CD4-positive, alpha-beta memory T cell (primary cell): ENCODE data around the gene CAVIN1. TPM values are rescaled to one million over a fixed set of nuclear protein-coding genes. Genes with fewer than 3 reads are reported as not detected.

Experiments used
- CTCF ChIA-PET: fragments of 350-600 bp; sonication (Branson Sonifier 250); formaldehyde crosslinking; loops from one replicate; lab custom pipeline; 2021; ENCODE audit warnings: inconsistent platforms; ENCODE audit not compliant: partially characterized antibody; lab: Charles Lee
- POLR2A ChIA-PET: fragments of 350-600 bp; sonication (Branson Sonifier 250); formaldehyde crosslinking; loops from one replicate; lab custom pipeline; 2021; ENCODE audit not compliant: partially characterized antibody; lab: Charles Lee
- DNase-seq, 5 donors: peaks; one replicate each; pipeline versions ENCODE4 v3.0.0 to v3.0.0-alpha.2; 2020 to 2022; ENCODE audit warnings: mixed read lengths in 1 of 5
- H3K27ac ChIP-seq: one replicate; pipeline ENCODE4 v1.7.0; 2013; ENCODE audit warnings: low read depth, low read length
- H3K27me3 ChIP-seq: 2 replicates; pipeline ENCODE4 v1.7.0; 2013; ENCODE audit warnings: mild to moderate bottlenecking, low read length, moderate library complexity; ENCODE audit not compliant: insufficient read depth
- H3K36me3 ChIP-seq: 2 replicates; pipeline ENCODE4 v1.7.0; 2013; ENCODE audit warnings: mild to moderate bottlenecking, low read length, moderate library complexity; ENCODE audit not compliant: insufficient read depth
- H3K4me1 ChIP-seq: 2 replicates; pipeline ENCODE4 v1.7.0; 2013; ENCODE audit warnings: mild to moderate bottlenecking, low read length, moderate library complexity; ENCODE audit not compliant: insufficient read depth
- H3K4me3 ChIP-seq, 2 donors: one replicate each; pipeline ENCODE4 v1.7.0; 2013; ENCODE audit warnings: low read length in 2 of 2, mild to moderate bottlenecking in 1 of 2
- H3K9me3 ChIP-seq, 2 donors: one replicate each; pipeline ENCODE4 v1.7.0; 2013; ENCODE audit warnings: low read length in 2 of 2, control low read depth in 1 of 2; ENCODE audit not compliant: control insufficient read depth in 1 of 2
- H3K27ac Mint-ChIP-seq, 7 donors: one replicate each; pipeline ENCODE4 v1.8.0; 2020 to 2021; ENCODE audit warnings: mixed read lengths in 7 of 7, mild to moderate bottlenecking in 6 of 7, inconsistent platforms in 3 of 7, moderate library complexity in 3 of 7
- H3K27me3 Mint-ChIP-seq, 2 donors: one replicate each; pipeline ENCODE4 v1.8.0; 2020 to 2021; ENCODE audit warnings: mixed read lengths in 2 of 2
- H3K36me3 Mint-ChIP-seq, 2 donors: one replicate each; pipeline ENCODE4 v1.8.0; 2020 to 2021; ENCODE audit warnings: mixed read lengths in 2 of 2, inconsistent platforms in 1 of 2, mild to moderate bottlenecking in 1 of 2
- H3K4me1 Mint-ChIP-seq, 4 donors: one replicate each; pipeline ENCODE4 v1.8.0; 2020 to 2021; ENCODE audit warnings: mixed read lengths in 4 of 4, mild to moderate bottlenecking in 1 of 4
- H3K4me3 Mint-ChIP-seq, 8 donors: one replicate each; pipeline ENCODE4 v1.8.0; 2020 to 2021; ENCODE audit warnings: mixed read lengths in 8 of 8, mild to moderate bottlenecking in 7 of 8, moderate library complexity in 6 of 8, inconsistent platforms in 3 of 8
- H3K9me3 Mint-ChIP-seq, 8 donors: one replicate each; pipeline ENCODE4 v1.8.0; 2020 to 2021; ENCODE audit warnings: mixed read lengths in 8 of 8, mild to moderate bottlenecking in 5 of 8, inconsistent platforms in 3 of 8, moderate library complexity in 1 of 8
- intact Hi-C: fragments of 100-400 bp; cut with micrococcal nuclease; formaldehyde crosslinking; loops from one replicate; pipeline ENCODE4 v1.15.1; 2023
- polyA plus RNA-seq, 2 donors: library from polyadenylated mRNA; unstranded; fragments of 300-500 nt; fragmentation: Illumina TruSeq; gene quantifications; one replicate each; pipeline ENCODE4 v1.2.3, GENCODE V29; 2021
- total RNA-seq, 2 experiments: library from RNA; stranded (reverse); gene quantifications; one replicate each; pipeline ENCODE4 v1.2.3, GENCODE V29; 2021

The CAVIN1 gene
- total and polyA plus RNA-seq, 4 experiments from 2014 or later: 0.52 to 1.5 (median 0.61) TPM; not detected in 1

- no peaks in the 10 kb centered on the region for H3K9me3 Mint-ChIP-seq
- Histone ChIP-seq H3K36me3 (no peaks in the 10 kb centered on the region), H3K27me3 (no peaks in the 10 kb centered on the region), H3K27ac (no peak overlapping the region), H3K4me3 (no peak overlapping the region), H3K4me1 (peaks cover 67% of the 10 kb centered on the region), H3K9me3 (no peaks in the 10 kb centered on the region)
- intact Hi-C loops: loop anchor here (10.0 kb wide), 1 partner anchor 697 kb away; the partner anchor contains the start of gene EIF1
- ChIA-PET CTCF (no interaction called here), POLR2A (no interaction called here)
- H3K27me3 Mint-ChIP-seq: no peaks in the 10 kb centered on the region
- peaks cover 44 to 83% (median 67%) of the 10 kb centered on the region in 4 donors for H3K4me1 Mint-ChIP-seq
- H3K27ac Mint-ChIP-seq: peak overlapping the region in 4 of 7 donors; percentile 40 to 76 (median 66)
- H3K4me3 Mint-ChIP-seq: peak overlapping the region in 2 of 8 donors; percentile 9 to 43
- no peak for DNase-seq
- H3K36me3 Mint-ChIP-seq: peaks cover 4 to 19% of the 10 kb centered on the region in 2 donors
These were observed 41.2 kb downstream of the CAVIN1 start for GRCh38 chr17:42381898-42382297.

DNA sequence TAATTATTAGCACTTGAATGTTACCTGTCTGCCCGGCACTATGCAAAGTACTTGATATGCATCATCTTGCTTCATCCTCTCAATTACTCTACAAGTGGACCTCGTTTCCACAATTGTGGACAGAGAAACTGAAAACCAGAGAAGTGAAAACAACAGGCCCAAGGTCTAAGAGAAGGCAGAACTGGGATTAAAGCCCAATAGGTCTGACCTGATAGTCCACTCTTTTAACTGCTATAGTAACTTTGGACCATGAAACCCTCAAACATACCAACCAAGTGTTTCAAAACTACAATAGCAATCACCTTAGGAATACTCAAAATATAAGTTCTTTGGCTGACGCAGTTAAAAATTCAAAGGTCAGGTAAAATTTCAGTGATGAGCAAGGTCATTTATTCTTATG is 42.1 kb downstream of the CAVIN1 start:
- no peak for DNase-seq
- Mint-ChIP-seq H3K36me3 (peaks cover 4 to 16% of the 10 kb centered on the region in 2 donors), H3K27ac (peak overlapping the region in 2 of 7 donors; percentile 1 to 43), H3K27me3 (no peaks in the 10 kb centered on the region), H3K4me1 (peaks cover 38 to 78% (median 59%) of the 10 kb centered on the region in 4 donors), H3K9me3 (no peaks in the 10 kb centered on the region), H3K4me3 (peak overlapping the region in 1 of 8 donors; percentile 4)
- Histone ChIP-seq H3K27me3 (no peaks in the 10 kb centered on the region), H3K27ac (no peak overlapping the region), H3K36me3 (no peaks in the 10 kb centered on the region), H3K4me1 (peaks cover 61% of the 10 kb centered on the region), H3K9me3 (no peaks in the 10 kb centered on the region), H3K4me3 (no peak overlapping the region)
- CTCF ChIA-PET: no interaction called here
- POLR2A ChIA-PET: interaction anchor here (3.8 kb wide), 1 partner anchor 8 kb away, joined by 36 read pairs; the partner anchor contains the start of gene STAT3
- intact Hi-C loops: loop anchor here (10.0 kb wide), 1 partner anchor 696 kb away; the partner anchor contains the start of gene EIF1

- Mint-ChIP-seq H3K27ac (peak overlapping the region; percentile 67 to 91 (median 86)), H3K4me1 (peaks cover 38 to 79% (median 59%) of the 10 kb centered on the region in 4 donors), H3K9me3 (no peaks in the 10 kb centered on the region), H3K36me3 (peaks cover 4 to 15% of the 10 kb centered on the region in 2 donors), H3K4me3 (peak overlapping the region; percentile 79 to 91 (median 85)), H3K27me3 (no peaks in the 10 kb centered on the region)
- Histone ChIP-seq H3K27me3 (no peaks in the 10 kb centered on the region), H3K4me1 (peaks cover 44% of the 10 kb centered on the region), H3K36me3 (no peaks in the 10 kb centered on the region), H3K4me3 (peak overlapping the region in 1 of 2 donors; percentile 20), H3K9me3 (no peaks in the 10 kb centered on the region), H3K27ac (peak overlapping the region; percentile 28)
- POLR2A ChIA-PET: interaction anchor here (0.8 to 3.8 kb wide), 3 partner anchors 8 to 13 kb away, joined by 3 to 36 read pairs (median 3); partner anchors contain the start of gene STAT3
- CTCF ChIA-PET: interaction anchor here (0.6 to 1.2 kb wide), 3 partner anchors 27 to 67 kb away, joined by 3 to 4 read pairs (median 3); no protein-coding TSS in a partner anchor
- DNase-seq: peak in 1 of 5 donors; percentile 18
- intact Hi-C loops: no loop called here
These were observed 44.0 kb downstream of the CAVIN1 start for GRCh38 chr17:42378959-42379594.

DNA sequence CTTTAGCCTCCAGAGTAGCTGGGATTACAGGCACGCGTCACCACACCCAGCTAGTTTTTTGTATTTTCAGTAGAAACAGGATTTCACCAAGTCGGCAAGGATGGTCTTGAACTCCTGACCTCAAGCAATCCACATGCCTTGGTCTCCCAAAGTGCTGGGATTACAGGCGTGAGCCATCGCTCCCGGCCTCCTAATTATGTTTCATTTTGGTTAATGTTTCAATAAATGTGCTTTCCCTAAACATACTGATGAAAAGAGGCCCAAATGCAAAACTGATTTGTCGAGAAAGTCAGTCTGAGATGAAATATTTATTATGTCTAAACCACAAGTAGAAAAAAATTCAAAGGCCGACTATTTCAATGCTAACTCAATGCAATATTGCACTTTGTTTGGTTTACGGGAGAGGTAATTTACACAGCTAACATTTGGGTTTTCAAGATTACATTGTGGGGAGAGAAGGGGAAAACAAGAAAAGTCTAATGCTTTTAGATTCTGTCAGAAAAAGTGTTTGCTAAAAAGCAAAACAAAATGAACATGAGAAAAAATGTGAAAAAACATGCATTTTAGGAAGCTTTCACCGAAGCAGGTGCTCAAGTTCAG is 44.6 kb downstream of the CAVIN1 start:
- POLR2A ChIA-PET: interaction anchor here (0.8 to 3.8 kb wide), 4 partner anchors 9 to 18 kb away, joined by 3 to 36 read pairs (median 3); partner anchors contain the start of gene STAT3
- Mint-ChIP-seq H3K27me3 (no peaks in the 10 kb centered on the region), H3K27ac (peak overlapping the region in 6 of 7 donors; percentile 30 to 91 (median 86)), H3K36me3 (peaks cover 4 to 13% of the 10 kb centered on the region in 2 donors), H3K4me1 (peaks cover 36 to 75% (median 59%) of the 10 kb centered on the region in 4 donors), H3K4me3 (peak overlapping the region; percentile 79 to 91 (median 85)), H3K9me3 (no peaks in the 10 kb centered on the region)
- peaks cover 41% of the 10 kb centered on the region for H3K4me1 ChIP-seq
- intact Hi-C loops: no loop called here
- no peaks in the 10 kb centered on the region for H3K9me3 ChIP-seq
- peak overlapping the region; percentile 28 for H3K27ac ChIP-seq
- H3K36me3 ChIP-seq: no peaks in the 10 kb centered on the region
- no peak for DNase-seq
- peak overlapping the region in 1 of 2 donors; percentile 20 for H3K4me3 ChIP-seq
- CTCF ChIA-PET: interaction anchor here (0.7 to 1.4 kb wide), 5 partner anchors 28 to 466 kb away, joined by 3 to 4 read pairs (median 3); no protein-coding TSS in a partner anchor
- no peaks in the 10 kb centered on the region for H3K27me3 ChIP-seq

- peaks cover 31 to 53% (median 43%) of the 10 kb centered on the region in 4 donors for H3K4me1 Mint-ChIP-seq
- POLR2A ChIA-PET: interaction anchor here (0.6 kb wide), 2 partner anchors 32 to 408 kb away, joined by 3 read pairs; no protein-coding TSS in a partner anchor
- H3K36me3 Mint-ChIP-seq: peaks cover 10 to 12% of the 10 kb centered on the region in 2 donors
- no peak overlapping the region for H3K4me3 Mint-ChIP-seq
- Histone ChIP-seq H3K4me1 (peaks cover 32% of the 10 kb centered on the region), H3K27me3 (no peaks in the 10 kb centered on the region), H3K9me3 (no peaks in the 10 kb centered on the region), H3K27ac (no peak overlapping the region), H3K36me3 (peaks cover 6% of the 10 kb centered on the region), H3K4me3 (no peak overlapping the region)
- intact Hi-C loops: no loop called here
- no peaks in the 10 kb centered on the region for H3K27me3 Mint-ChIP-seq
- CTCF ChIA-PET: interaction anchor here (0.7 kb wide), 1 partner anchor 173 kb away, joined by 3 read pairs; no protein-coding TSS in a partner anchor
- H3K27ac Mint-ChIP-seq: peak overlapping the region in 2 of 7 donors; percentile 43 to 54
- DNase-seq: no peak
- H3K9me3 Mint-ChIP-seq: peaks cover 0 to 2% (median 0%) of the 10 kb centered on the region in 8 donors
These were observed 49.2 kb downstream of the CAVIN1 start for GRCh38 chr17:42373896-42374295.

- DNase-seq: no peak
- Histone ChIP-seq H3K4me3 (no peak overlapping the region), H3K36me3 (peaks cover 10% of the 10 kb centered on the region), H3K27me3 (no peaks in the 10 kb centered on the region), H3K4me1 (peaks cover 32% of the 10 kb centered on the region), H3K9me3 (no peaks in the 10 kb centered on the region), H3K27ac (no peak overlapping the region)
- POLR2A ChIA-PET: interaction anchor here (1.1 kb wide), 1 partner anchor 16 kb away, joined by 4 read pairs; the partner anchor contains the start of gene STAT3
- CTCF ChIA-PET: interaction anchor here (0.7 to 0.8 kb wide), 2 partner anchors 33 to 146 kb away, joined by 3 to 4 read pairs; no protein-coding TSS in a partner anchor
- peaks cover 31 to 49% (median 40%) of the 10 kb centered on the region in 4 donors for H3K4me1 Mint-ChIP-seq
- H3K27me3 Mint-ChIP-seq: no peaks in the 10 kb centered on the region
- intact Hi-C loops: no loop called here
- H3K4me3 Mint-ChIP-seq: no peak overlapping the region
- no peak overlapping the region for H3K27ac Mint-ChIP-seq
- H3K36me3 Mint-ChIP-seq: peaks cover 11 to 12% of the 10 kb centered on the region in 2 donors
- H3K9me3 Mint-ChIP-seq: peaks cover 0 to 2% (median 0%) of the 10 kb centered on the region in 8 donors
These were observed 50.9 kb downstream of the CAVIN1 start for GRCh38 chr17:42372142-42372541.
